Measurements from ENCODE around the gene OVOL3.
"Not testable (repeated sequence)": the region's sequence is repeated elsewhere in the genome, so short reads cannot be mapped to it uniquely, and the experiment has no call there.

Gene OVOL3

DNA sequence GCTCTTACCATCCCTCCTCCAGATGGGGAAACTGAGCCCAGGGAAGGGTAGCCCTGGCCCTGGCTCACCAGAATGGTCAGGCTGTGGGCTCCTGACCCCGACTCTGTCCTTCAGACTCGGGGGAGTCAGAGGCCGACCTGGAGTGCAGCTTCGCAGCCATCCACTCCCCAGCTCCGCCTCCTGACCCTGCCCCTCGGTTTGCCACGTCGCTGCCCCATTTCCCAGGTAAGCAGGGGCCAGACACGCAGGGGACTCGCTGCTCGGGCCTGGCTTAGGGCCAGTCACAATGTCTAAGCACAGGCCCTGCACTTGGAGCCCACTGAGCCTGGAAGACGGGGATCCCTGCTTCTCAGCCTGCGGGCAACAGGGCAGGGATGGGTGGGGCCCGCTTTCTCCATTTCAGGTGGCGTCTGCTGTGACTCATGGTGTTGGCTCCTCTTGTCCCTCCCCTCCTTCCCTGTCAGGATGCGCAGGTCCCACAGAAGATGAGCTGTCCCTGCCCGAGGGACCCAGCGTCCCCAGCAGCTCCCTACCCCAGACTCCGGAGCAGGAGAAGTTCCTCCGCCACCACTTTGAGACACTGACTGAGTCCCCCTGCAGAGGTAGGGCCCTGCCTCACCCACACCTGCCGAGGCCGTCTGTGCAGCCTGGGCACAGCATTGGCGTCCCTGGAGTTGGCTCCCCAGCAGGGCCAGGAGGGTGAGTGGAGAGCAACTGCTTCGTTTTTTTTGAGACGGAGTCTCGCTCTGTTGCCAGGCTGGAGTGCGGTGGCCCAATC is 9.2 kb upstream of the OVOL3 start:
- no peak for DNase-seq

DNA sequence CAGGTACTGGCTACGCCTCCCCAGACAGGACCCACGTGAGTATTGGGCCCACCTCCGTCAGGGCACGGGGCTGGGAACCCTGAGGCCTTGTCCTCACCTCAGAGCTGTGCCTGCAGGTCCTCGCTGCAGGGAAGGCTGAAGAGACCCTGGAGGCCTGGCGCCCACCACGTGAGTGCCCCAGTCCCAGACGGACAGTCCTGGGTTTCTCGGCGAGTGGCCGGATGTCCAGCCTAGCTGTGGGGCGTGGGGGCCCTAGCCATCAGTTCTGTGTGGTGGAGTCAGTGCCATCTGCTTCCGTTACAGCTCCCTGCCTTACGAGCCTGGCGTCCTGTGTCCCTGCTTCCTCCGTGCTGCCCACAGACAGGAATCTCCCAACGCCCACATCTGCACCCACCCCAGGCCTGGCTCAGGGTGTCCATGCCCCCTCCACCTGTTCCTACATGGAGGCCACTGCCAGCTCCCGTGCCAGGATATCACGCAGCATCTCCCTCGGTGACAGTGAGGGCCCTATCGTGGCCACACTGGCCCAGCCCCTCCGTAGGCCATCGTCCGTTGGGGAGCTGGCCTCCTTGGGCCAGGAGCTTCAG is 7.8 kb upstream of the OVOL3 start:
- no peak for DNase-seq

DNA sequence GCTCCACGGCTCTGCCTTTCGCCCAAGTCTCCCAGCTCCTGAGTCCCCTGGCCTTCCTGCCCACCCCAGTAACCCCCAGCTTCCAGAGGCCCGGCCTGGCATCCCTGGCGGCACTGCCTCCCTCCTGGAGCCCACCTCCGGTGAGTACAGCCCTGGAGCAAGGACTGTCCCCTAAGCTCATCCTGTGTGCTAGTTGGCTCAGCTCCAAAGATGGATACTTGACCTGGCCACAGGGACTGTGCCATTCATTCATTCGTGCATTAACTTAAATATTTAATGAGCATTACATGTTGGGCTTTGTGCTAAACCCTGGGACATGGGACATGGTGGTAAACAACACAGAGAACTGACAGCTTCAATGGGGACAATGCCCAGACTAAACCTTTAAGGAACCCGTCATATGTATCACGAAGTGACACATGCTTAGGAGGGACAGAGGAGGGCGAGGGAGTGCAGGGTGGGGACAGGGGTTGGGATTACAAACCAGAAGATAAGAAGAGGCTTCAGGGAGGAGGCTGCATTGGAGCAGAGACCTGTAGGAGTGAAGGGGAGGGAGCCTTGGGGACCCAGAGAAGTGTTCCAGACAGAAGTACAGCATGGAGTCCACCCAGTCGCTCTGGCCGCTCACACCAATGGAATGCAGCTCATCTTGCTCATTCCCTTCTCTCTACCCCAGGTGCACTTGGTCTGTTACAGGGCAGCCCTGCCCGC is 6.9 kb upstream of the OVOL3 start:
- no peak for DNase-seq

DNA sequence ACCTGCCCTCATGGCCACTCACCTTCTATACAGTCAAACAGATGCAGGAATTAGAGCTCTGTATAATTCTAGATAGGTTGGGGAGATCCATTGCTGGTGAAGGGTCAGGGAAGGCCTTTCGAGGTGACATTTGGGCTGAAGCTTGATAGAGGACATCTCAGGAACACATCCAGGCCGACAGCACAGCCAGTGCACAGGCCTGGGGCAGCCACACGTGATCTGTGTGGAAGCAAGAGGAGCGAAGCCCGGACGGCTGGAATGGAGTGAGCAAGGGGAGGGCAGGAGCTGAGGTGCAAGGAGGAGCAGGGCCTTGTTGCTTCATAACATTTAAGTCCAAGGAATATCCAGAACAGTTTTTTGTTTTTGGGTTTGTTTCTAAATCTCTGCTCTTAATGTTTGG is 4.5 kb upstream of the OVOL3 start:
- no peak for DNase-seq

DNA sequence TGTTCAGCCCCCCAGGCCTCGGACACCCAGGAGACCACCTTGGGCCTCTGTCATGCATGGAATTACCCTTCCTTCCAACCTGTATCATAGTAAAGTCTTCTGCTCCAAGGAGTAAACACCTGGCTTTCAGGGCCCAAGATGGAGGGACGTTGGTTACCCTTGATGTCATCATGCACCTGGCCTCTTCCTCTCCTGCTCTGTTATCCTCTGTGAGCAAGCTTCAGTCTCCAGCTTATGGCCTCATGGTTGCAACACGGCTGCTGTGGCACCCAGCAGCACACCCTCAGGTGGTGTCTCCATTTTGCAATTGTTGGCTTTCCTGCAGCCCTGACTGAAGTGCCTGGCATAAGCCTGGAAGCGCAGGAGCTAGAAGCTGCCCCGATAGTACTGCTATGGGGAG is 4.0 kb upstream of the OVOL3 start:
- no peak for DNase-seq

DNA sequence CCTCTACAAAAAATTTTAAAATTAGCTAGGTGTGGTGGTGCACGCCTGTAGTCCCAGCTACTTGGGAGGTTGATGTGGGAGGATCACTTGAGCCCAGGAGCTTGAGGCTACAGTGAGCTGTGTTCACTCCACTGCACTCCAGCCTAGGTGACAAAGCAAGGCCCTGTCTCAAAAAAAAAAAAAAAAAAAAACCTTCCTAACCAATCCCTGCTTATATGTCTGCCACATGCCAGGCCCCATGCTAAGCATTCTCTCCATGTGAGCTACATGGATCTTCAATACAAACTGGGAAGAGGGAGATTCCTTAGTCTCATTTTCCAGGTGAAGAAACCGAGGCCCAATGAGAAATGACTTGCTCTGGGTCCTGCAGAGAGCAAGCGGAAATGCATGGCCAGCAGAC is 2.3 kb upstream of the OVOL3 start:
- DNase-seq = no peak

DNA sequence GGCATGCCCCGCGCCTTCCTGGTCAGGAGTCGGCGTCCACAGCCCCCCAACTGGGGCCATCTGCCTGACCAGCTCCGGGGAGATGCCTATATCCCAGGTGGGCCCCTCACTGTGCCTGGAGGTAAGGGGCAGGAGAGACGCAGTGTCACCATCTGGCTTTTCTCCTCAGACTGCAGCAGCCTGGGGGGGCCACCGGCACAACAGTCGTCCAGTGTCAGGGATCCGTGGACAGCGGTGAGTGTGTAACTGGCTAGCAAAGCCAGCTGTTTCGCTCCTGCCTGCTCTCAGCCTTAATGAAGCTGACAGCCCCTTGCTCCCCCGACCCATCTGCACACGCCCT is 227 bp downstream of the OVOL3 start:
- DNase-seq = no peak

DNA sequence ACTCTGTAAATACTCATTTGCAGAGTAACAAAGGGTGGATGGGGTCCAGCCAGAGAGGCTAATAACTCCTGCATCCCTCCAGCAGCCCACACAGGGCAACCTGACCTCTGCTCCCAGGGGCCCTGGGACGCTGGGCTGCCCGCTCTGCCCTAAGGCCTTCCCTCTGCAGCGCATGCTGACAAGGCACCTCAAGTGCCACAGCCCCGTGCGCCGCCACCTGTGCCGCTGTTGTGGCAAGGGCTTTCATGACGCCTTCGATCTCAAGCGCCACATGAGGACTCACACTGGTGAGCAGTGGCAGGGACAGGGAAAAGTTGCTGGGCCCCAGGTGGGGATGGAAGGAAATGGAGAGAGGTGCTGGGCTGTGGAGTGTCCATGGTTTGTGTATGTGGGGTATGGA is 1.7 kb downstream of the OVOL3 start:
- DNase-seq = no peak

DNA sequence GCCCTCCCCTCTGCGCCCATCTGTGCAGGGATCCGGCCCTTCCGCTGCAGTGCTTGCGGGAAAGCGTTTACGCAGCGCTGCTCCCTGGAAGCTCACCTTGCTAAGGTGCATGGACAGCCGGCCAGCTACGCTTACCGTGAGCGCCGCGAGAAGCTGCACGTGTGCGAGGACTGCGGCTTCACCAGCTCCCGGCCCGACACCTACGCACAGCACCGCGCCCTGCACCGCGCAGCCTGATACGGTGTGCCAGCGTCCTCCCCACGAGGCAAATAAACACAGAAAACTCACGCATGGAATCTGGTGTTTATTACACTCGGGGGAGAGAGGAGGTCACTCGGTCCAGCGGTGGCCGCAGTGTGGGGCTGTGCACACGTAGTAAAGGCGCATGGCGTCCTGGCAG is 2.5 kb downstream of the OVOL3 start:
- DNase-seq = no peak

DNA sequence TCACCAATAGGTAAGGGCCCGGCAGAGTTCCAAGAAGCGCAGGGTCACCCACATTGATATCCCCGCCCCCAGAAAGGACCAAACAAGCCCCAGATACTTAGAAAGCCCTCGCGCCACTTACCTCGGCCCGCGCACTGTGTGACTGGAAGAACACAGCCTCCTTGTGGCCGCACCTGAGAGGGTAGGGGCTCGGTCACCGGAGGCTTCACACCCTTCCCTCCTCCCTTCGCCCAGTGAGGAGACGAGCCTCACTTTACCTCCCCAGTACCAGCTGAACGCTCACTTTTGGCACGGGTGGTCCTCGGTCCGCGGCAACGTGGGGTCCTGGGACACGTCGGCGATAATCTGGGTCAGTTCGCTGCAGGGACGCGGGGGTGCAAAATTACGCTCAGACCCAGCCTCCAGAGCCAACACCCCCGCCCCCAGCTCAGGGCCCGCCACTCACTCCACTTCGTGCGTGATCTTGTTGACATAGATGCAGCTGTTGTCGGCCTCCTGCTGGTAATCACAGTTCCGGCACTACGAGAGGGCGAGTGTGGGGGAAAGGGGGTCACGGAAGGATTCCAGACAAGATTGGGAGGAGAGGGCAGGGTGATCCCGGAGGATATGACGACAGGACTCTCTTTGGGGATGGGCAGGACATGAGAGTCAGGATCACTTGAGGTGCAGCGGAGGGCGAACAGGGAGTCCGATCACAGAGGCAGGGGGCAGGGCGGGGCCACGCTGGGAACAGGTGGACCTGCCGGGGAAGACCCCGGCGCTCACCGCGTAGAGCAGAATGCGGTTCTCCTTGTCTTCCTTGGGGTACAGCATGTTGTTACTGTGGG is 3.2 kb downstream of the OVOL3 start:
- no peak for DNase-seq

DNA sequence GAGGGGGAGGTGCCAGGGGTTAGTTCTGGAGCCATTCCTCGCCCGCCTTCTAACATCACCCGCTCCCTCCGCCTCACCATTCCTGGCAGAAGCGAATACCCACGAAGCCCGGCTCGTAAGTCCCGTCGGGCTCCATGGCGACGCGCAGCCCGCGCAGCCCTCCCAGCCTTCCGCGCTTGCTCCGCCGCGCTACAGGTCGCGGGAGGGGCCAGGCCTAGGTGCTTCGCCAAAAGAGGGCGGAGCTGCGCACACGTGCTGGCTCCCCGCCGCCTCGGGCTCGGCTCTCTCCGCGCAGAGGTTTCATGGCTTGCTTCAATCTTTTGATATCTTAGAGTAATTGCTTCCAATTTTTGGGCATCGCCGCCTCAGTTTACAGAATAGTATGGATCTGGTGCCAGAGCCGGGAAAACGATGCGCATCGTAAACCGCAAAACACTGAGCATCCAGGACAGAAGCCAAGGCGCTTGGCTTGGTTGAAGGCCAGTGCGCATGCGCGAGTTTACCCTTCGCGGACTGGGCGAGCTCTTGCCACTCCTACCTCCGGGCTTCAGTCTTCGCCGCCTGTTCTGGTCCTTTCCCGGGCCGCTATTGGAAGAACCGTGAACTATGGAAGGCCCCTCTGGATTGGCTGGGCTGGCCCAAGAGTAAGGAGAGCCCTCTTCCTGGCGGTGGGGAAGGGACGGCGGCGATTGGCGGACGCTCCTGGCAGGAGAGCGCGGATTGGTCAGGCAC is 3.9 kb downstream of the OVOL3 start, which contains the start of gene POLR2I:
TSS of gene POLR2I (minus strand) at position 155 of the 732 bp plus-strand sequence. CDS start at position 136, 19 bp downstream.
- DNase-seq = peak; percentile 98

DNA sequence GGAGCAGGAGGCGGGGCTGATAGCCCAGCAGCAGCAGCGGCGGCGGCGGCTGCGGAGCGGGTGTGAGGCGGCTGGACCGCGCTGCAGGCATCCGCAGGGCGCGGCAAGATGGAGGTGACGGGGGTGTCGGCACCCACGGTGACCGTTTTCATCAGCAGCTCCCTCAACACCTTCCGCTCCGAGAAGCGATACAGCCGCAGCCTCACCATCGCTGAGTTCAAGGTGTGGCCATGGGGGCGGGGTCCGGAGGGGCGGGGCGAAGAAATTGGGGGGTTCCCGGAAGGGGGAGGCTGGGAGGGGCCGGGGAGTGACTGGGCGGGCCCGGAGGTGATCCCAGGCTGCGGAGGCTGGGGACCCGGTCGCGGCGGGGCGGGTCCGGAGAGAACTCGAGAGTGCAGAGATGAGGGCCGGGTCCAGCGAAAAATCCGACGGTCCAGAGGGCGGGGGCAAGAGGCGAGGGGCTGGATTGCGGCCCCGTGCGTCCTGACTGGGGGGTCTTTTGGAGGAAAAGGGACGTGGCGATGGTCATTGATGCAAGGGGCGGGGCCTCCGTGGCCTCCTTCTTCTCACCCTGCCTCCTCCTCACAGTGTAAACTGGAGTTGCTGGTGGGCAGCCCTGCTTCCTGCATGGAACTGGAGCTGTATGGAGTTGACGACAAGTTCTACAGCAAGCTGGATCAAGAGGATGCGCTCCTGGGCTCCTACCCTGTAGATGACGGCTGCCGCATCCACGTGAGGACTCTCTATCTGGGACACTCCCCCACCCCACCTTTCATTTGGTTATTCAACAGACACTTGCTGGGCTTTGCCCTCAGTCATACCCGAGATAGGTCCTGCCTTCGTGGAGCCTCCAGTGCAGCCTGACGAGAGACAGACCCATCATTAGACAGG is 4.8 kb downstream of the OVOL3 start, which contains the start of gene TBCB:
TSS of gene TBCB (plus strand) at position 16 of the 891 bp plus-strand sequence. CDS start at position 109, 93 bp downstream.
- DNase-seq = peak; percentile 88

DNA sequence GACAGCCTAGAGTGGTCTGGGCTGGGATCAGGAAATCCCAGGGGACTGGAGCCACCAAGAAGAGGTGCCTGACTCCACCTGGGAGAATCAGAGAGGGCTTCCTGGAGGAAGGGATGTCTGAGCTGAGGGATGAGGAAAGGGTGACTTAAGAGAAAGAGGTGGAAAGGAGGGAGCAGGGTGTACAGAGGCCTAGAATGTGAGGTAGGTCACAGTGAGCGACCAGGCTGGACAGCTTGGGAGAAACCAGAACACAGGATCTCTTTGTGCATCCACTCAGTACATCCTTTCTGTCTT is 5.3 kb downstream of the OVOL3 start:
- DNase-seq = no peak

DNA sequence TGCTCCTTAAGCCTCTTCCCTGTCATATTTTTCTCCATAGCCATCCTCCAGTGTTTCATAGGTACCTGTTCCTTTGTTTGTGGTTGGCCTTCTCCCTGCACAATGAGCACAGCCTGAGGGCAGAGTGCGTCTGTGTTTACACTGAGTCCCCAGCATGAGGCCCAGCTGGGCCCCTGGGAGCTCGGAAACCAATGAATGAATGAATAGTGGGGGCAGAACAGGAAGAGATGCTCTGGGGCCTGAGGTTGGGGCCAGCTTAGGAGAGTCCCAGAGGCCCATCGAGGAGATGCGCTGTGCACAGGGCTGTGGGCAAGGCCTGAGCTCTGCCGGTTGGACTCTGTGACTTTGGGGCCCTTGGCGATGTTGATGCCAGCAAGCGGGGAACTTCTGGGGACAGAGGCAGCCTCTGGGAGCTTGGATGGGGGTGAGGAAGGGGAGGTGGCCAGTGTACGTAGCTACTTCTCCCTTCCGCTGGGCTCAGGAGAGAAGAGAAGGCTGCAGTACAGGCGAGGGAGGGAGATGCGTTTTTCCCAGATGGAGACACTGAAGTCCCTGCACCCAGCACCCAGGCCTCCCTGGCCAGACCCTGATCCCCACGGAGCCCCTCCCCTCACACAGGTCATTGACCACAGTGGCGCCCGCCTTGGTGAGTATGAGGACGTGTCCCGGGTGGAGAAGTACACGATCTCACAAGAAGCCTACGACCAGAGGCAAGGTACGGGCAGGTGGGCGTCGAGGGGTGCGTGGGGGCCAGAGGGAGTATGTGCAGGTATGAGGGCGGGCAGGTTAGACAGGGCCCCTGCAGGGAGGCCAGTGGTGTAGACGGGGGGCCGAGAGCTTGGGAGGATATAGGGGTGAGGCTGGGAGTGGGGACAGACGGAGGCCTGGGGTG is 9.4 kb downstream of the OVOL3 start:
- no peak for DNase-seq

DNA sequence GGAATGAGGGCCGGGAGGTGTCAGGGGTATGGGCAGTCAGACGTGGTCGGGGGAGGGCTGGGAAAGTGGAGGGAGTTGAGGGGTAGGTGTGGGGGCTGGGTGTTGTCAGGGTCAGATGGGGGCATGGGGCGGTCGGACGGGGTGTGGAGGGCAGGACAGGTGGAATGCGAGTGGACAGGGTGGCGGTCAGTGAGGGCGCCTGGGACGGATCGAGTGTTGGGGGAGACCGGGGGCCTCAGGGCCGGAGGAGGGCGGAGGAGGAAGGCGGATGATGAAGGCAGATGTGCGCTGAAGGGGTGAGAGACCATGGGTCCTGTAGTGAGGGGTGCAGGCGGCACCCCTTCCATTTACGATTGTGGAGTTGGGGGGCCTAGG is 10.0 kb downstream of the OVOL3 start:
- DNase-seq = no peak

DNA sequence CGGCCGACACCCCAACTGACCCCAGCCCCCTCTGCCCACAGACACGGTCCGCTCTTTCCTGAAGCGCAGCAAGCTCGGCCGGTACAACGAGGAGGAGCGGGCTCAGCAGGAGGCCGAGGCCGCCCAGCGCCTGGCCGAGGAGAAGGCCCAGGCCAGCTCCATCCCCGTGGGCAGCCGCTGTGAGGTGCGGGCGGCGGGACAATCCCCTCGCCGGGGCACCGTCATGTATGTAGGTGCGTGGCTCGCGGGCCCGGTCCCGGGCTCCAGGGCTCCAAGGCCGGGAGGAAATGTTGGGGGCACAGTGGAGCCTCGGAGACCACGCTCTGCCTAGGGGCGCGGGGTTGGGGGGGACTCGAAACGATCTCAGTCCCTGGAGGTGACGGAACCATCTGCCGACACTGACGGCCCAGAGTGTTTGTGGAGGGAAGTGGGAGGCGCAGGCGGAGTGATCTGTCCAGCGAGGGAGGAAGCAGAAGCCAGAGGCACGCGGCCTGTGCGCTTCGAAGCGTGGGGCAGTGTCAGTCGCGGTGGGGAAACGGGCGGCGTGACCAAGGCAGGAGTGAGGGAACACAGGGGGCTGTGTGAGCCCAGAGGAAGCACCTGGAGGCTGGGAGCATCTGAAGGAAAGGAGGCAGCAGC is 10.7 kb downstream of the OVOL3 start:
- no peak for DNase-seq

DNA sequence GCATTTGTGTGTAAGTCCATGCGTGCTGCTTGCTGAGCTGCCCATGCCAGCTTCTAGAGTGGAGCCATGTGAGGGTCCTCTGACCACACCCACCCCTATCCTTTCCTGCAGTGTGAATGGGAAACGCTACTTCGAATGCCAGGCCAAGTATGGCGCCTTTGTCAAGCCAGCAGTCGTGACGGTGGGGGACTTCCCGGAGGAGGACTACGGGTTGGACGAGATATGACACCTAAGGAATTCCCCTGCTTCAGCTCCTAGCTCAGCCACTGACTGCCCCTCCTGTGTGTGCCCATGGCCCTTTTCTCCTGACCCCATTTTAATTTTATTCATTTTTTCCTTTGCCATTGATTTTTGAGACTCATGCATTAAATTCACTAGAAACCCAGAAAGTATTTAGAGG is 14.6 kb downstream of the OVOL3 start:
- no peak for DNase-seq

DNA sequence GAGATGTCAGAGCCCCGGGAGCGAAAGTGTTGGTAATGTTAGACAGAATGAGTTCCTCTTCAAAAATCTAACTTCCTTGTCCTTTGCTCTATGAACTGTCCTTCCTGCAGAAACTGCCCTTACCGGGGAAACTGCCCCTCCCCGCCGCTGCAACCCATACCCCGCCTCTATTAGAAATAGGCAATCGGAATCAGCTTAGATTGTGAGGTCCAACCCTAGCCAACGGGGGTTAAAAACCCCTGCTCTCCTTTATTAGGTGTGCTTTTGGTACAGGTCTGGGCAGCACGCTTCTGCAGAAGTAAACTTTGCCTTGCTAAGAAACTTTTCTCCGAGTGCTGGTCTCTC is 17.4 kb downstream of the OVOL3 start:
- no peak for DNase-seq

DNA sequence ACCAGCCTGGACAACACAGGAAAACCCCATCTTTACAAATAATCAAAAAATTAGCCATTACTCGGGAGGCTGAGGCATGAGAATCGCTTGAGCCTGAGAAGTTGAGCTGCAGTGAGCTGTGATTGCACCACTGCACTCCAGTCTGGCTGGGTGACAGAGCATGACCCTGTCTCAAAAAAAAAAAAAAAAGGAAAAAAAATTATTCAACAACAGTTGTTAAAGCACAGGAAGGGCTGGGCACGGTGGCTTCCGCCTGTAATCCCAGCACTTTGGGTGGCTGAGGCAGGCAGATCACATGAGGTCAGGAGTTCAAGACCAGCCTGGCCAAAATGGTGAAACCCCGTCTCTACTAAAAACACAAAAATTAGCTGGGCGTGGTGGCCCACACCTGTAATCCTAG is 20.3 kb downstream of the OVOL3 start:
- DNase-seq = not testable (repeated sequence)

DNA sequence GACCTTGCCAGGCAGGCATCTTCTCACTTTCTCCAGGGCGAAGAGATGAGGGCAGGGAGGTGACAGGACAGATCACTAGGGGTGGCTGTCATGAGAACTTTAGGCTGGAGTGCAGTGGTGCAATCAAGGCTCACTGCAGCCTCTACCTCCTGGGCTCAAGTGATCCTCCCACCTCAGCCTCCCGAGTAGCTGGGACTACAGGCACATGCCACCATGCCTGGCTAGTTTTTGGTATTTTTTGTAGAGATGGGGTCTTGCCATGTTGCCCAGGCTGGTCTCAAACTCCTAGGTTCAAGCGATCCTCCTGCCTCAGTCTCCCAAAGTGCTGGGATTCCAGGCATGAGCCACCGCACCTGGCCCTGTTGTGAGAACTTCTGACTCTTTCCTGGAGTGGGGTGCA is 23.9 kb downstream of the OVOL3 start:
- not testable (repeated sequence) for DNase-seq
